Liver (tissue), 3 donors: ENCODE results near the gene FARP1.

Source experiments
- RAD21 ChIP-seq, 2 donors: IDR thresholded peaks; 2 replicates each; pipeline ENCODE4 v1.6.1; 2016; ENCODE audit warnings: antibody characterized with exemption in 2 of 2, mild to moderate bottlenecking in 2 of 2
- YY1 ChIP-seq: IDR thresholded peaks from 2 replicates; pipeline ENCODE4 v1.6.1; 2016; ENCODE audit warnings: antibody characterized with exemption, mild to moderate bottlenecking
- TF ChIP-seq, protein P1 (sequence below): fragments of 150-350 bp; IDR thresholded peaks from 2 replicates; pipeline ENCODE4 v1.5.1; 2017; ENCODE audit warnings: improper control_type of control experiment, low read depth, low read length; ENCODE audit not compliant: missing input control
- TF ChIP-seq, protein P2 (sequence below): IDR thresholded peaks from 2 replicates; pipeline ENCODE4 v1.6.1; 2016; ENCODE audit warnings: antibody characterized with exemption
- TF ChIP-seq, protein P3 (sequence below): IDR thresholded peaks from 2 replicates; pipeline ENCODE4 v1.6.1; 2016; ENCODE audit warnings: antibody characterized with exemption
- donor health status: healthy.
- donor health status: healthy.

DNA sequence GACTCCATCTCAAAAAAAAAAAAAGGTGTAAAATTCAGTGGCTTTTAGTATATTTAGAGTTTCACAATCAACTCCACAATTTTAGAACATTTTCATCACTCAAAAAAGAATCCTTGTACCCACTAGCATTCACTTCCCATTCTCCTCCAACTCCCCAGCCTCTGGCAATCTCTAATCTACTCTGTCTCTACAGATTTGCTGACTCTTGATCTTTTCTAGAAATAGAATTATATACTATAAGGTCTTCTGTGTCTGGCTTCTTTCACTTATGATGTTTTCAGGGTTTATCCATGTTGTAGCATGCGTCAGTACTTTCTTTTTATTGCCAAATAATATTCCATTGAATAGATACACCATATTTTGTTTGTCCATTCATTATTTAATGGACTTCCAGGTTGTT lies 8.0 kb upstream of the FARP1 start:
- TF ChIP-seq YY1 = no peak
- TF ChIP-seq, protein P1, sequence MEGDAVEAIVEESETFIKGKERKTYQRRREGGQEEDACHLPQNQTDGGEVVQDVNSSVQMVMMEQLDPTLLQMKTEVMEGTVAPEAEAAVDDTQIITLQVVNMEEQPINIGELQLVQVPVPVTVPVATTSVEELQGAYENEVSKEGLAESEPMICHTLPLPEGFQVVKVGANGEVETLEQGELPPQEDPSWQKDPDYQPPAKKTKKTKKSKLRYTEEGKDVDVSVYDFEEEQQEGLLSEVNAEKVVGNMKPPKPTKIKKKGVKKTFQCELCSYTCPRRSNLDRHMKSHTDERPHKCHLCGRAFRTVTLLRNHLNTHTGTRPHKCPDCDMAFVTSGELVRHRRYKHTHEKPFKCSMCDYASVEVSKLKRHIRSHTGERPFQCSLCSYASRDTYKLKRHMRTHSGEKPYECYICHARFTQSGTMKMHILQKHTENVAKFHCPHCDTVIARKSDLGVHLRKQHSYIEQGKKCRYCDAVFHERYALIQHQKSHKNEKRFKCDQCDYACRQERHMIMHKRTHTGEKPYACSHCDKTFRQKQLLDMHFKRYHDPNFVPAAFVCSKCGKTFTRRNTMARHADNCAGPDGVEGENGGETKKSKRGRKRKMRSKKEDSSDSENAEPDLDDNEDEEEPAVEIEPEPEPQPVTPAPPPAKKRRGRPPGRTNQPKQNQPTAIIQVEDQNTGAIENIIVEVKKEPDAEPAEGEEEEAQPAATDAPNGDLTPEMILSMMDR = no peak
- TF ChIP-seq, protein P2, sequence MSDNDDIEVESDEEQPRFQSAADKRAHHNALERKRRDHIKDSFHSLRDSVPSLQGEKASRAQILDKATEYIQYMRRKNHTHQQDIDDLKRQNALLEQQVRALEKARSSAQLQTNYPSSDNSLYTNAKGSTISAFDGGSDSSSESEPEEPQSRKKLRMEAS = no peak
- TF ChIP-seq, protein P3, sequence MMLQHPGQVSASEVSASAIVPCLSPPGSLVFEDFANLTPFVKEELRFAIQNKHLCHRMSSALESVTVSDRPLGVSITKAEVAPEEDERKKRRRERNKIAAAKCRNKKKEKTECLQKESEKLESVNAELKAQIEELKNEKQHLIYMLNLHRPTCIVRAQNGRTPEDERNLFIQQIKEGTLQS = no peak
- TF ChIP-seq RAD21 (IDR thresholded peaks at IDR 0.05) = no peak
